ENCODE measurements around the gene HPSE. TPM values are rescaled to one million over a fixed set of nuclear protein-coding genes. Genes with fewer than 3 reads are reported as not detected.

HPSE gene
- total and polyA plus RNA-seq, 2 of the 8 experiments (the other 6 are each of a cell fraction or from before 2014, with no cell fraction given): 1.5 to 5.0 TPM

DNA sequence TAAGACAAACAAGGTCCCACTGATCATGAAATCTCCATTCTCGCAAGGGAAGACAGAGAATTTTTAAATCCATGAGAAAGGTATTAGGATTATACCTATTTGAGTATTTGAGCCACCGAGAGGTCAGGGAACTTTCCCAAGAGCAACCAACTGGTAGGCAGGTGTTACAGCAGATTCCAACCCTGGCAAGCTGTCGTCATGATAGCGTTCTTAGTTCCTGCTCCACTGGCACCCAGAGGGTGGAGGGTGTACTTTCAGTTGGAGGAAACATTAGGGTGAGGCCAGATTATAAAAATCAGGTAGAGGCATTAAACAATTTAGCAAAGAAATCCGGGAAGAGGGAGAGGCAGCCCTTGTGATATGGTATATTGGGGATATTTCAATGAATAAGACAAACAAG, 73.3 kb downstream of the HPSE start:
- Histone ChIP-seq H3K4me2 (ENCODE audit: insufficient read depth in 1 of 2, low read depth in 2 of 2, low read length in 2 of 2) (no peak overlapping the region), H3K27ac (ENCODE audit: low read depth, low read length) (no peak overlapping the region), H3K14ac (ENCODE audit: insufficient read length) (no peak overlapping the region), H3K27me3 (replicated peaks in 1 of 4; ENCODE audit: control insufficient read depth in 3 of 4, extremely low read depth in 1 of 4, insufficient read depth in 3 of 4, low read length in 3 of 4) (peaks cover 0 to 2% (median 0%) of the 10 kb centered on the region in 4 experiments; a peak in 1 of 7 replicates), H4K8ac (ENCODE audit: extremely low read depth, insufficient read depth, low read length) (no peak overlapping the region), H4K5ac (ENCODE audit: insufficient read length, low read depth, low read length) (no peak overlapping the region), H3K4ac (replicated peaks; ENCODE audit: insufficient read length, low read depth, low read length) (no peak overlapping the region), H2BK12ac (ENCODE audit: low read depth, low read length) (no peak overlapping the region), H3K79me1 (ENCODE audit: low read depth, low read length) (no peaks in the 10 kb centered on the region), H3K4me3 (ENCODE audit: extremely low read depth in 1 of 4, insufficient read depth in 2 of 4, low read depth in 3 of 4, low read length in 4 of 4) (no peak overlapping the region), H3K79me2 (ENCODE audit: control insufficient read depth in 1 of 2, insufficient read depth in 2 of 2, low read length in 2 of 2) (no peaks in the 10 kb centered on the region), H2BK20ac (ENCODE audit: low read length) (no peak overlapping the region), H2AK5ac (ENCODE audit: low read depth, low read length) (no peak overlapping the region), H3K9me3 (ENCODE audit: insufficient read depth in 2 of 2, low read depth in 1 of 2, low read length in 1 of 2) (no peaks in the 10 kb centered on the region), H2BK15ac (ENCODE audit: low read length) (no peak overlapping the region), H3K23ac (ENCODE audit: insufficient read length) (no peak overlapping the region), H3K18ac (ENCODE audit: extremely low read depth, low read length) (no peak overlapping the region), H2BK120ac (replicated peaks; ENCODE audit: low read depth, low read length) (no peak overlapping the region), H3K36me3 (ENCODE audit: control insufficient read depth in 2 of 4, insufficient read depth in 4 of 4, low read length in 3 of 4) (peaks cover 0 to 10% (median 3%) of the 10 kb centered on the region in 4 experiments; a peak in 2 of 8 replicates), H4K91ac (replicated peaks; ENCODE audit: insufficient read length, low read length) (no peak overlapping the region), H3K9ac (replicated peaks in 1 of 4; ENCODE audit: extremely low read depth in 1 of 4, low read depth in 3 of 4, low read length in 3 of 4) (no peak overlapping the region), H2BK5ac (ENCODE audit: low read depth, low read length) (no peak overlapping the region), H2AFZ (ENCODE audit: low read length) (no peak overlapping the region), H3K23me2 (ENCODE audit: low read depth, low read length) (no peaks in the 10 kb centered on the region), H3K56ac (replicated peaks; ENCODE audit: insufficient read length, low read depth, low read length) (no peak overlapping the region), H3K4me1 (replicated peaks in 1 of 4; ENCODE audit: control insufficient read depth in 3 of 4, insufficient read depth in 4 of 4, low read length in 3 of 4) (no peaks in the 10 kb centered on the region), H4K20me1 (replicated peaks in 1 of 2; ENCODE audit: control insufficient read depth in 1 of 2, insufficient read depth in 2 of 2, low read length in 2 of 2) (peaks cover 0 to 2% of the 10 kb centered on the region in 2 experiments)
- WGBS, 2 experiments (ENCODE audit: extremely low coverage in 1 of 2, insufficient coverage in 1 of 2, insufficient read length in 1 of 2, insufficient replicate concordance in 2 of 2, low coverage in 1 of 2, low lambda C conversion rate in 2 of 2, missing lambda C conversion rate in 1 of 2): 91% methylated on average over 5 of the region's 5 CpGs; no CpG with 5 or more reads in 1 of the 2 experiments
- DNase-seq (ENCODE audit: low read depth in 1 of 2, low spot score in 2 of 2) (no peak), FAIRE-seq (no peak)
- ChIA-PET CTCF (ENCODE audit: partially characterized antibody) (interaction anchor here (0.7 to 3.5 kb wide), 14 partner anchors 10 to 890 kb away, joined by 3 to 19 read pairs (median 6); partner anchors contain the start of gene COQ2), POLR2A (ENCODE audit: partially characterized antibody) (interaction anchor here (2.9 kb wide), 1 partner anchor 10 kb away, joined by 8 read pairs; no protein-coding TSS in a partner anchor)
- no peak for TF ChIP-seq KDM5A (IDR thresholded peaks at IDR 0.05; ENCODE audit: low read length)
- no peak for TF ChIP-seq SIX5 (IDR thresholded peaks at IDR 0.05; ENCODE audit: low read depth, low read length)
- no peak for TF ChIP-seq CTBP2 (IDR thresholded peaks at IDR 0.05; ENCODE audit: borderline replicate concordance, insufficient read depth, insufficient read length, low read length)
- no peak for TF ChIP-seq RXRA (IDR thresholded peaks at IDR 0.05; ENCODE audit: insufficient read depth, low read depth, low read length)
- TF ChIP-seq KDM1A (IDR thresholded peaks at IDR 0.05; ENCODE audit: borderline replicate concordance, low read length): no peak
- no peak for TF ChIP-seq CBX8 (IDR thresholded peaks at IDR 0.05; ENCODE audit: borderline replicate concordance, low read depth, low read length)
